Naive thymus-derived CD4-positive, alpha-beta T cell (primary cell): ENCODE measurements around the gene KRTAP4-1. TPM values are rescaled to one million over a fixed set of nuclear protein-coding genes. Genes with fewer than 3 reads are reported as not detected.
A peak's percentile ranks its signal among the peaks of the same experiment; 100 is the strongest.
"Not testable (repeated sequence)": the region's sequence is repeated elsewhere in the genome, so short reads cannot be mapped to it uniquely, and the experiment has no call there.

Experiments used
- ATAC-seq: fragments of 150-1000 bp; cut with Tn5 transposase; 2 replicates; pipeline ENCODE4 v1.10.0; 2021; ENCODE audit warnings: mild to moderate bottlenecking, moderate library complexity
- CTCF ChIA-PET: fragments of 350-600 bp; sonication (Branson Sonifier 250); formaldehyde crosslinking; loops from one replicate; lab custom pipeline; 2021; ENCODE audit warnings: antibody characterized with exemption; lab: Charles Lee
- POLR2A ChIA-PET: fragments of 350-600 bp; sonication (Branson Sonifier 250); formaldehyde crosslinking; loops from one replicate; lab custom pipeline; 2021; ENCODE audit warnings: antibody characterized with exemption, inconsistent platforms; lab: Charles Lee
- DNase-seq, 9 donors: peaks; one replicate each; pipeline versions ENCODE4 v3.0.0 to v3.0.0-alpha.2; 2020 to 2022; ENCODE audit warnings: mixed read lengths in 1 of 9
- H3K27ac ChIP-seq: one replicate; pipeline ENCODE4 v1.7.0; 2013; ENCODE audit warnings: mild to moderate bottlenecking, low read depth, low read length, moderate library complexity
- H3K27me3 ChIP-seq, 2 donors: one replicate each; pipeline ENCODE4 v1.7.0; 2013; ENCODE audit warnings: low read length in 2 of 2, mild to moderate bottlenecking in 2 of 2, moderate library complexity in 2 of 2; ENCODE audit not compliant: control insufficient read depth in 2 of 2, insufficient read depth in 2 of 2
- H3K36me3 ChIP-seq, 3 experiments: 1 replicate in 2 of 3; 2 replicates in 1 of 3; pipeline ENCODE4 v1.7.0; 2013; ENCODE audit warnings: low read length in 3 of 3, mild to moderate bottlenecking in 3 of 3, moderate library complexity in 1 of 3; ENCODE audit not compliant: insufficient read depth in 3 of 3, control insufficient read depth in 2 of 3
- H3K4me1 ChIP-seq, 2 donors: one replicate each; pipeline ENCODE4 v1.7.0; 2013; ENCODE audit warnings: low read length in 2 of 2, mild to moderate bottlenecking in 2 of 2, moderate library complexity in 1 of 2; ENCODE audit not compliant: control insufficient read depth in 2 of 2, insufficient read depth in 2 of 2
- H3K4me3 ChIP-seq: 2 replicates; pipeline ENCODE4 v1.7.0; 2013; ENCODE audit warnings: mild to moderate bottlenecking, low read length
- H3K9me3 ChIP-seq, 3 experiments: 1 replicate in 2 of 3; 2 replicates in 1 of 3; pipeline ENCODE4 v1.7.0; 2013; ENCODE audit warnings: low read length in 3 of 3; ENCODE audit not compliant: control insufficient read depth in 2 of 3
- H3K27ac Mint-ChIP-seq, 9 donors: one replicate each; pipeline ENCODE4 v1.8.0; 2020 to 2022; ENCODE audit warnings: mixed read lengths in 9 of 9, mild to moderate bottlenecking in 8 of 9, moderate library complexity in 5 of 9, inconsistent platforms in 2 of 9
- H3K27me3 Mint-ChIP-seq, 5 donors: one replicate each; pipeline ENCODE4 v1.8.0; 2021 to 2022; ENCODE audit warnings: mixed read lengths in 5 of 5, mild to moderate bottlenecking in 1 of 5
- H3K36me3 Mint-ChIP-seq, 5 donors: one replicate each; pipeline ENCODE4 v1.8.0; 2020 to 2022; ENCODE audit warnings: mixed read lengths in 5 of 5, mild to moderate bottlenecking in 3 of 5, inconsistent platforms in 1 of 5
- H3K4me1 Mint-ChIP-seq, 7 donors: one replicate each; pipeline ENCODE4 v1.8.0; 2020 to 2022; ENCODE audit warnings: mixed read lengths in 7 of 7, mild to moderate bottlenecking in 3 of 7, inconsistent platforms in 1 of 7
- H3K4me3 Mint-ChIP-seq, 10 donors: one replicate each; pipeline ENCODE4 v1.8.0; 2020 to 2022; ENCODE audit warnings: mild to moderate bottlenecking in 10 of 10, mixed read lengths in 10 of 10, moderate library complexity in 6 of 10, inconsistent platforms in 2 of 10
- H3K9me3 Mint-ChIP-seq, 11 donors: one replicate each; pipeline ENCODE4 v1.8.0; 2020 to 2022; ENCODE audit warnings: mixed read lengths in 11 of 11, mild to moderate bottlenecking in 4 of 11, inconsistent platforms in 1 of 11, moderate library complexity in 1 of 11
- intact Hi-C, 2 donors: fragments of 100-400 bp; cut with micrococcal nuclease; formaldehyde crosslinking; loops; one replicate each; pipeline ENCODE4 v1.15.1; 2023
- polyA plus RNA-seq, 2 donors: library from polyadenylated mRNA; unstranded; fragments of 300-500 nt; fragmentation: Illumina TruSeq; gene quantifications; one replicate each; pipeline ENCODE4 v1.2.3, GENCODE V29; 2021
- total RNA-seq, 6 experiments: library from RNA in 5 of 6; stranded (reverse) in 5 of 6; gene quantifications; 1 replicate in 5 of 6; 2 replicates in 1 of 6; pipeline ENCODE4 v1.2.3 and lab custom pipeline; 2021 to 2026

The KRTAP4-1 gene
- total and polyA plus RNA-seq, 7 experiments from 2014 or later = not detected

DNA sequence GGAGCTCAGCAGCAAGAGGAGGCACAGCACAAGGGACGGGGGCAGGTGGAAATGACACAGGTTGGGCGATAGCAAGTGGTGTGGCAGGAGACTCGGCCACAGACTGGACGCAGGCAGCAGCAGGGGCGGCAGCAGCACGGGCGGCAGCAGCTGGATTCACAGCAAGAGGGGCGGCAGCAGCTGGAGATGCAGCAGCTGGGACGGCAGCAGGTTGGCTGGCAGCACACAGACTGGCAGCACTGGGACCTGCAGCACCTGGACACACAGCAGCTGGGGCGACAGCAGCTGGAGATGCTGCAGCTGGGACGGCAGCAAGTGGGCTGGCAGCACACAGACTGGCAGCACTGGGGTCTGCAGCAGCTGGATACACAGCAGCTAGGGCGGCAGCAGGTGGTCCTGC is 44.8 kb downstream of the KRTAP4-1 start:
- H3K4me3 ChIP-seq, intact Hi-C loops, H3K27me3 ChIP-seq, POLR2A ChIA-PET, CTCF ChIA-PET, H3K27me3 Mint-ChIP-seq, H3K4me3 Mint-ChIP-seq, H3K4me1 ChIP-seq, H3K27ac ChIP-seq, H3K36me3 ChIP-seq, DNase-seq, ATAC-seq: not testable (repeated sequence)
- Mint-ChIP-seq H3K27ac (peak overlapping the region in 1 of 9 donors; percentile 12), H3K9me3 (peaks cover 13 to 56% (median 29%) of the 10 kb centered on the region in 11 donors), H3K36me3 (peaks cover 2 to 43% (median 28%) of the 10 kb centered on the region in 5 donors), H3K4me1 (peaks cover 0 to 10% (median 1%) of the 10 kb centered on the region in 7 donors)
- H3K9me3 ChIP-seq = peaks cover 0 to 11% (median 0%) of the 10 kb centered on the region in 3 experiments

Other genes starting within 250 kb of the KRTAP4-1 start
Only the 30 nearest of the 41 such genes appear.
- gene KRTAP1-5, start 157.7 kb downstream of the KRTAP4-1 start, total RNA-seq = not detected
- gene KRTAP1-5, start 157.7 kb downstream of the KRTAP4-1 start, polyA plus RNA-seq = not detected
- gene KRTAP1-4, start 154.7 kb downstream of the KRTAP4-1 start, total RNA-seq = not detected
- gene KRTAP1-4, start 154.7 kb downstream of the KRTAP4-1 start, polyA plus RNA-seq = not detected
- not detected for gene KRTAP1-3, start 150.0 kb downstream of the KRTAP4-1 start, total RNA-seq
- not detected for gene KRTAP1-3, start 150.0 kb downstream of the KRTAP4-1 start, polyA plus RNA-seq
- gene KRTAP1-1, start 143.5 kb downstream of the KRTAP4-1 start, total RNA-seq = not detected
- gene KRTAP1-1, start 143.5 kb downstream of the KRTAP4-1 start, polyA plus RNA-seq = not detected
- gene KRTAP2-1, start 137.6 kb downstream of the KRTAP4-1 start, total RNA-seq = not detected
- not detected for gene KRTAP2-1, start 137.6 kb downstream of the KRTAP4-1 start, polyA plus RNA-seq
- gene KRTAP2-2, start 129.7 kb downstream of the KRTAP4-1 start, total RNA-seq = not detected
- gene KRTAP2-2, start 129.7 kb downstream of the KRTAP4-1 start, polyA plus RNA-seq = not detected
- not detected for gene KRTAP2-3, start 124.8 kb downstream of the KRTAP4-1 start, total RNA-seq
- gene KRTAP2-3, start 124.8 kb downstream of the KRTAP4-1 start, polyA plus RNA-seq = not detected
- not detected for gene KRTAP2-4, start 119.0 kb downstream of the KRTAP4-1 start, total RNA-seq
- not detected for gene KRTAP2-4, start 119.0 kb downstream of the KRTAP4-1 start, polyA plus RNA-seq
- gene KRTAP4-7, start 100.8 kb downstream of the KRTAP4-1 start, total RNA-seq = not detected
- gene KRTAP4-7, start 100.8 kb downstream of the KRTAP4-1 start, polyA plus RNA-seq = not detected
- not detected for gene KRTAP4-8, start 86.8 kb downstream of the KRTAP4-1 start, total RNA-seq
- not detected for gene KRTAP4-8, start 86.8 kb downstream of the KRTAP4-1 start, polyA plus RNA-seq
- gene KRTAP4-16, start 82.7 kb downstream of the KRTAP4-1 start, total RNA-seq = not detected
- gene KRTAP4-16, start 82.7 kb downstream of the KRTAP4-1 start, polyA plus RNA-seq = not detected
- gene KRTAP4-9, start 79.5 kb downstream of the KRTAP4-1 start, total RNA-seq = not detected
- not detected for gene KRTAP4-9, start 79.5 kb downstream of the KRTAP4-1 start, polyA plus RNA-seq
- gene KRTAP4-11, start 66.5 kb downstream of the KRTAP4-1 start, total RNA-seq = not detected
- gene KRTAP4-11, start 66.5 kb downstream of the KRTAP4-1 start, polyA plus RNA-seq = not detected
- not detected for gene KRTAP4-12, start 60.7 kb downstream of the KRTAP4-1 start, total RNA-seq
- not detected for gene KRTAP4-12, start 60.7 kb downstream of the KRTAP4-1 start, polyA plus RNA-seq
- not detected for gene KRTAP4-6, start 44.4 kb downstream of the KRTAP4-1 start, total RNA-seq
- not detected for gene KRTAP4-6, start 44.4 kb downstream of the KRTAP4-1 start, polyA plus RNA-seq
- not detected for gene KRTAP4-5, start 35.1 kb downstream of the KRTAP4-1 start, total RNA-seq
- not detected for gene KRTAP4-5, start 35.1 kb downstream of the KRTAP4-1 start, polyA plus RNA-seq
- gene KRTAP4-4, start 24.2 kb downstream of the KRTAP4-1 start, total RNA-seq = not detected
- not detected for gene KRTAP4-4, start 24.2 kb downstream of the KRTAP4-1 start, polyA plus RNA-seq
- not detected for gene KRTAP4-3, start 16.7 kb downstream of the KRTAP4-1 start, total RNA-seq
- not detected for gene KRTAP4-3, start 16.7 kb downstream of the KRTAP4-1 start, polyA plus RNA-seq
- gene KRTAP4-2, start 6.7 kb downstream of the KRTAP4-1 start, total RNA-seq = not detected
- gene KRTAP4-2, start 6.7 kb downstream of the KRTAP4-1 start, polyA plus RNA-seq = not detected
- not detected for gene KRTAP9-1, start 5.0 kb upstream of the KRTAP4-1 start, total RNA-seq
- gene KRTAP9-1, start 5.0 kb upstream of the KRTAP4-1 start, polyA plus RNA-seq = not detected
- gene KRTAP9-2, start 41.7 kb upstream of the KRTAP4-1 start, total RNA-seq = not detected
- not detected for gene KRTAP9-2, start 41.7 kb upstream of the KRTAP4-1 start, polyA plus RNA-seq
- gene KRTAP9-3, start 47.5 kb upstream of the KRTAP4-1 start, total RNA-seq = not detected
- not detected for gene KRTAP9-3, start 47.5 kb upstream of the KRTAP4-1 start, polyA plus RNA-seq
- gene KRTAP9-8, start 53.1 kb upstream of the KRTAP4-1 start, total RNA-seq = not detected
- not detected for gene KRTAP9-8, start 53.1 kb upstream of the KRTAP4-1 start, polyA plus RNA-seq
- gene KRTAP9-4, start 64.8 kb upstream of the KRTAP4-1 start, total RNA-seq = not detected
- not detected for gene KRTAP9-4, start 64.8 kb upstream of the KRTAP4-1 start, polyA plus RNA-seq
- gene KRTAP9-9, start 70.5 kb upstream of the KRTAP4-1 start, total RNA-seq = not detected
- gene KRTAP9-9, start 70.5 kb upstream of the KRTAP4-1 start, polyA plus RNA-seq = not detected
- not detected for gene KRTAP9-6, start 80.5 kb upstream of the KRTAP4-1 start, total RNA-seq
- not detected for gene KRTAP9-6, start 80.5 kb upstream of the KRTAP4-1 start, polyA plus RNA-seq
- not detected for gene KRTAP9-7, start 90.8 kb upstream of the KRTAP4-1 start, total RNA-seq
- gene KRTAP9-7, start 90.8 kb upstream of the KRTAP4-1 start, polyA plus RNA-seq = not detected
- gene KRTAP29-1, start 117.9 kb upstream of the KRTAP4-1 start, total RNA-seq = not detected
- gene KRTAP29-1, start 117.9 kb upstream of the KRTAP4-1 start, polyA plus RNA-seq = under 1 TPM in 1 of 2 donors, not detected in 1; 0.30 TPM
- gene KRTAP16-1, start 124.4 kb upstream of the KRTAP4-1 start, total RNA-seq = under 1 TPM in 3 of 5 experiments, not detected in 2; 0.22 to 0.49 (median 0.32) TPM
- under 1 TPM in 1 of 2 donors, not detected in 1; 0.19 TPM for gene KRTAP16-1, start 124.4 kb upstream of the KRTAP4-1 start, polyA plus RNA-seq
- gene KRTAP17-1, start 130.8 kb upstream of the KRTAP4-1 start, total RNA-seq = not detected
- not detected for gene KRTAP17-1, start 130.8 kb upstream of the KRTAP4-1 start, polyA plus RNA-seq